Astrocyte of the spinal cord (primary cell): ENCODE data around the gene OVOL3.

Source experiments
- DNase-seq: peaks from one replicate; pipeline ENCODE4 v3.0.0; 2011; ENCODE audit warnings: low read depth, low spot score
- H3K4me3 ChIP-seq: 2 replicates; pipeline ENCODE4 v1.5.1; 2011; ENCODE audit warnings: low read depth, mild to moderate bottlenecking, low read length, moderate library complexity
- CTCF ChIP-seq: IDR thresholded peaks from 2 replicates; pipeline ENCODE4 v1.5.1; 2012; ENCODE audit warnings: low read depth, mild to moderate bottlenecking, low read length, inconsistent platforms
- in situ Hi-C: cut with HindIII; loops from 2 replicates; pipeline ENCODE4 v1.10.0; 2017; ENCODE audit warnings: low sequenced_read_pairs

Gene OVOL3

GRCh38 chr19:36099166-36099785 is 11.7 kb upstream of the OVOL3 start:
- in situ Hi-C loops, result no loop called here
- DNase-seq, result no peak
- no peak overlapping the region for H3K4me3 ChIP-seq
- no peak for TF ChIP-seq CTCF

- no peak for DNase-seq
- in situ Hi-C loops, result no loop called here
- no peak for TF ChIP-seq CTCF
- H3K4me3 ChIP-seq, result no peak overlapping the region
These were observed 10.5 kb upstream of the OVOL3 start for GRCh38 chr19:36100476-36100875.

- DNase-seq, result no peak
- no peak for TF ChIP-seq CTCF
- in situ Hi-C loops, result no loop called here
- no peak overlapping the region for H3K4me3 ChIP-seq
These were observed 9.2 kb upstream of the OVOL3 start for GRCh38 chr19:36101550-36102327.

GRCh38 chr19:36103040-36103626 is 7.8 kb upstream of the OVOL3 start:
- TF ChIP-seq CTCF, result no peak
- H3K4me3 ChIP-seq, result no peak overlapping the region
- in situ Hi-C loops, result no loop called here
- no peak for DNase-seq

- in situ Hi-C loops, result no loop called here
- TF ChIP-seq CTCF, result no peak
- DNase-seq, result peak; percentile 5
- no peak overlapping the region for H3K4me3 ChIP-seq
These were observed 6.9 kb upstream of the OVOL3 start for GRCh38 chr19:36103842-36104552.

- in situ Hi-C loops, result no loop called here
- no peak for TF ChIP-seq CTCF
These were observed 4.5 kb upstream of the OVOL3 start for GRCh38 chr19:36106441-36106840.

More at GRCh38 chr19:36106441-36106840, 4.5 kb upstream of the OVOL3 start:
- no peak overlapping the region for H3K4me3 ChIP-seq
- DNase-seq, result no peak
